ENCODE results near the gene RAD18. TPM values are rescaled to one million over a fixed set of nuclear protein-coding genes. Genes with fewer than 3 reads are reported as not detected.

The RAD18 gene
- total RNA-seq, 1 donor from 2014 or later: 8.5 TPM

DNA sequence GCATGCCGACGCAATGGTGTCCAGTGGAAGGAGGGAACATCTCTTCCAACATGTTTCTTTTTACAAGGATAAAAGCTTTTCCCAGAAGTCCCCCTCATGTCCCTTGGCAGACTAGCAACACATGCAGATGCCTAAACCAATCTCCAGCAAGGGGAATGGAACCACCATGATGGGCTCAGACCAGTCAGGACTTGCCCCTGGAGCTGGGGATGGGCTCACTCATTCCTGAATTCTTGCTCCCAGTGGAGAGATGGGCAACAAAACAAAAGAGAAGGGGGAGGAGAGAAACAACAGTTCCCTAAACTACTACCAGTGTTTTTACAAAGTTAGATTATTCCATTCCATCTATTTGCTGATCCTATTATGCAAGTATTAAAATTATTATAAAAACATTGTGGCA, 117.1 kb downstream of the RAD18 start:
- ATAC-seq (no peak), DNase-seq (no peak)
- intact Hi-C loops (cut with micrococcal nuclease): no loop called here

DNA sequence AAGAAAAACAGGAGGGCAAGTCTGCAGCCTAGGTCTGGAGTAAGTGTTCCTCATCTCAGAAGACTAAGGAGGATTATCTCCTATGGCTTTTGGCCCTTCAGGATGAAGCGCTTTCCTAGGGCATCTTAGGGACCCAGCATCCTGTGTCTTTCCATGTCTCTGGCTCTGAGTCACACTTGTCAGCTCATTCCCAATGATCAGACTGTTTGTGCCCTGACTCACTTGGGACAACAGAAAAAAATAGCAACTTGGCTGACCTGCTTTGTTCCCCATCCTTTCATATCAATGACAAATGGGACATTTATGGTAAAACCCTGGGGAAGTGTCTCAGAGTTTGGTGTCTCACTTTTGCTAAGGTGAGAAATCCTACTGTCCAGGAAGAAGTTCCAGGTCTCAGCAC, 117.6 kb downstream of the RAD18 start:
- intact Hi-C loops (cut with micrococcal nuclease): no loop called here
- ATAC-seq (peak; percentile 25), DNase-seq (no peak)

- no peak for ATAC-seq
- intact Hi-C loops (cut with micrococcal nuclease): no loop called here
These were observed 119.9 kb downstream of the RAD18 start for GRCh38 chr3:8843347-8843746.

GRCh38 chr3:8842293-8842692, 121.0 kb downstream of the RAD18 start:
- ATAC-seq: no peak
- no peak for DNase-seq
- intact Hi-C loops (cut with micrococcal nuclease): no loop called here

More at GRCh38 chr3:8843347-8843746, 119.9 kb downstream of the RAD18 start:
- DNase-seq: no peak

- intact Hi-C loops (cut with micrococcal nuclease): no loop called here
- ATAC-seq (no peak), DNase-seq (no peak)
These were observed 121.8 kb downstream of the RAD18 start for GRCh38 chr3:8841472-8841871.

- intact Hi-C loops (cut with micrococcal nuclease): no loop called here
- no peak for ATAC-seq
These were observed 122.7 kb downstream of the RAD18 start for GRCh38 chr3:8840556-8840955.

GRCh38 chr3:8839607-8840325, 123.5 kb downstream of the RAD18 start:
- no peak for ATAC-seq
- intact Hi-C loops (cut with micrococcal nuclease): no loop called here
- no peak for DNase-seq

More at GRCh38 chr3:8840556-8840955, 122.7 kb downstream of the RAD18 start:
- DNase-seq: no peak

DNA sequence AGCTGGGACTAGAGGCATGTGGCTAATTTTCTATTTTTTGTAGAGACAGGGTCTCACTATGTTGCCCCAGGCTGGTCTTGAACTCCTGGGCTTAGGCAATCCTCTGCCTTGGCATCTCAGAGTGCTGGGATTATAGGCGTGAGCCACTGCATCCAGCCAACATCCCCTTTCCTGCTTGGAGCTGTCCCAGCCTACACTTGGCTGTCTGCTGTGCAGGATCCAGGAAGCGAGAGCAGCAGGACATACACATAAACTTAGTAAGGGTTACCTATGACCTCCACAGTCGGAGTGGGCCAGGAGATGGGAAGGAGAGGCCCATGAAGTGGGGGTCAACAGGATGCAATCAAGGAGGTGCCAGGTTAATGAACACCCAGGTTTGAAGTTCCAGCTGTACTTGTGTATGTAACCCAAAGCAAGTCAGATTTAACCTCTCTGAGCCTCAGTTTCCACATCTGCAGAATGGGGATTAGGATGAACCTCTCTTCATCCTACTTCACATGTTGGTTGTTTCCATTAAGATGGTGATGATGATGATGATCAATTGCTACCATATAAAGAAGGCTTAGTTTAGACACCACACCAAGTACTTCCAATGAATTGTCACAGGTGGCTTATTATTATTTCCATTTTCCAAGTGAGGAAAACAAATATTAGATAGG, 124.4 kb downstream of the RAD18 start:
- ATAC-seq (no peak), DNase-seq (no peak)
- intact Hi-C loops (cut with micrococcal nuclease): no loop called here

GRCh38 chr3:8838234-8838633, 125.0 kb downstream of the RAD18 start:
- intact Hi-C loops (cut with micrococcal nuclease): no loop called here
- DNase-seq (no peak), ATAC-seq (no peak)

- intact Hi-C loops (cut with micrococcal nuclease): no loop called here
- ATAC-seq (no peak), DNase-seq (no peak)
These were observed 126.1 kb downstream of the RAD18 start for GRCh38 chr3:8837162-8837561.

DNA sequence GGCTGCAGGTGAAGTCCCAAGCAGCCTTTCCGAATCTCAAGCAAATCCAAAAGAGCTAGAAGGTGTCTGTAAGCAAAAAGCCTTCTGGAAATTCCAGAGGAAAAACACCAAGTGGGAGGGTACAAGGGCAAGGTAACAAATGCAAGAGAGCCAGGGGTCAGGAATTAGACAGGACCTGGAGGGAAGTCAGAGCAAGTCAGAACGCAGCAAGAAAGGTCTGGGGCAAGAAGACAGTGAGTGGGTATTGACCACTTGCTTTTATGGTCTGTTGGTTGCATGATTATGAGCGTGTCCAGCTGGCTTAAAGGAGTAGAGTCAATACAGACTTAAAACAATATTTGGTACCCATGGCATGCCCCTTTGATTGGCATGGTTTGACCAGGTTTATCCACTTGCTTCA, 127.2 kb downstream of the RAD18 start:
- no peak for DNase-seq
- intact Hi-C loops (cut with micrococcal nuclease): no loop called here
- no peak for ATAC-seq

GRCh38 chr3:8835385-8835784, 127.9 kb downstream of the RAD18 start:
- intact Hi-C loops (cut with micrococcal nuclease): no loop called here
- ATAC-seq: no peak
- DNase-seq: no peak

DNA sequence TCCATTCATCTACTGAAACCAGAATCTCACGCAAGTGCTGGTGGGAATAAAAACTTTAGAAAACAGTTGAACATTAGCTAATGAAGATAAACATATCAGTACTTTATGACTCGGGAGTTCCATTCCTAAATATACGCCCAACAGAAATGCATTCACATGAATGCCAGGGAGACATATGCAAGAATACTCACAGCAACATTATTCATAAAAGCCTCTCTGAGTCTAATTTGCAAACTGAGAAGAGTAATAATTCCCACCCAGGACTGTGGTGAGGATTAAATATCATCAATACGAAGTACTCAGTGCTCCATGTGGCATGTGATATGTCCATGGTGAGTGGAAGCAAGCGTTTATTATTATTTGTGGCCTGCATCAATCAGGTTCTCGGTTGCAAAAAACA, 128.3 kb downstream of the RAD18 start:
- ATAC-seq (no peak), DNase-seq (no peak)
- intact Hi-C loops (cut with micrococcal nuclease): no loop called here

DNA sequence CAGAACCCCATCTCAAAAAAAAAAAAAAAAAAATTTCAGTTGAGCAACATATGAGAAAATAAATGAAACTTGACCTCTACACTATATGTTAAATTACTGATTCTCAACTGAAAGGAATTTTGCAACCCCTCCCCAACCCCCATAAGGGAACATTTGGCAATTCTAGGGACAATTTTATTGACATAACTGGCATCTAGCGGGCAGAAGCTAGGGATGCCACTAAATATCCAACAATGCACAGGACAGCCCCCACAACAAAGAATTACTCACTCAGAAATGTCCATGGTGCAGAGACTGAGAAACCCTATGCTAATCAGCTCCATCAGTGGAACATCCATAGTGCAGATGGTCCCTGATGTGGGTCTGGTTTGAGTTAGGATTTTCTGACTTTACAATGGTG, 135.6 kb downstream of the RAD18 start:
- no peak for ATAC-seq
- intact Hi-C loops (cut with micrococcal nuclease): no loop called here

More for the DNA sequence above, 135.6 kb downstream of the RAD18 start:
- DNase-seq: no peak

Other genes starting within 250 kb of the RAD18 start
- 28.2 TPM for gene CAV3, start 229.7 kb downstream of the RAD18 start, total RNA-seq
- gene OXTR, start 193.9 kb downstream of the RAD18 start, total RNA-seq: 0.20 TPM

Data from left ventricle myocardium superior (tissue), 1 donor.